ENCODE results near the gene FAM168B. TPM values are rescaled to one million over a fixed set of nuclear protein-coding genes. Genes with fewer than 3 reads are reported as not detected.

Gene FAM168B
- polyA plus RNA-seq, 1 donor (not counting 4 experiments of a cell fraction or from before 2014, with no cell fraction given): 50.8 TPM

DNA sequence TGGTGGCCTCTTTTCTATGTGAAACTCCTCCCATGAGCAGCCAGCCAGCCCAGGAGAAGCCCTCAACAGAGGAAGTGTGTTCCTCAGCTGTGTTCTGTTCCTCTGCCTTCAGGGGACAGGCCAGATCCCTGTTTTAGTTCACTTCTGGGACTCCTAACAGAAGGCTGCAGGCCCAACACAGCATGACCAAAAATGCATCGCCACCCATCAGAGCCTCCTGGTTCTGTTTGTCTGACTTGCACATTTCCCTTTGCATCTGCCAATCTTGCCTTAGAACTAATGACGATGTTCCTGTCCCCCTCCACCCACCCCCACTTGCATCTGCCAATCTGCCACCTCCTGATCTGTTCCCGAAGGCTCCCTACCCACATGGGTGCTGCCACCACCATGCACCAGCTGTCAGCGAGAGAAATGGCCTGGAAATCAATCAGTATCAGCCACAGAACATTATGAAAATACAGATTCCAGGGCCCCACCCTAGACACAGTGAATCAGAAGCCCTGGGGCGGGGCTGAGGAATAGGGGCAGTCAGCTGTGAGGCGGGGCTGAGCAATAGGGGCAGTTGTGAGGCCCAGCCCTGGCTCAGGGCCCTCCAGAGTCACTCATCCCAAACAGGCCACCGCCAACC is 51.0 kb downstream of the FAM168B start:
- dilution Hi-C loops (cut with MboI; ENCODE audit: extremely low pct_ligation_motif_present, low sequenced_read_pairs): no loop called here

GRCh38 chr2:131041402-131042147 is 51.7 kb downstream of the FAM168B start:
- DNase-seq (ENCODE audit: low read depth, low spot score): no peak
- no peak overlapping the region for H3K9ac ChIP-seq (ENCODE audit: control insufficient read depth, extremely low read depth, insufficient read depth, low read length)
- dilution Hi-C loops (cut with MboI; ENCODE audit: extremely low pct_ligation_motif_present, low sequenced_read_pairs): no loop called here
- H3K4me2 ChIP-seq (ENCODE audit: control insufficient read depth, extremely low read depth, insufficient read depth, low read depth, low read length): no peak overlapping the region
- H3K4me1 ChIP-seq (ENCODE audit: control insufficient read depth, extremely low read depth, insufficient read depth, low read length): no peaks in the 10 kb centered on the region
- FAIRE-seq: no peak
- no peak overlapping the region for H3K4me3 ChIP-seq (ENCODE audit: control insufficient read depth in 2 of 3, extremely low read depth in 1 of 3, insufficient read depth in 2 of 3, low read depth in 1 of 3, low read length in 3 of 3)
- peaks cover 14 to 25% of the 10 kb centered on the region in 2 experiments for H3K36me3 ChIP-seq (ENCODE audit: control insufficient read depth in 2 of 2, extremely low read depth in 1 of 2, insufficient read depth in 2 of 2, low read length in 2 of 2)
- no peaks in the 10 kb centered on the region for H4K20me1 ChIP-seq (ENCODE audit: control insufficient read depth, extremely low read depth, insufficient read depth, low read length)
- TF ChIP-seq EZH2 (IDR thresholded peaks at IDR 0.05; ENCODE audit: low read length): no peak
- TF ChIP-seq, protein P1, sequence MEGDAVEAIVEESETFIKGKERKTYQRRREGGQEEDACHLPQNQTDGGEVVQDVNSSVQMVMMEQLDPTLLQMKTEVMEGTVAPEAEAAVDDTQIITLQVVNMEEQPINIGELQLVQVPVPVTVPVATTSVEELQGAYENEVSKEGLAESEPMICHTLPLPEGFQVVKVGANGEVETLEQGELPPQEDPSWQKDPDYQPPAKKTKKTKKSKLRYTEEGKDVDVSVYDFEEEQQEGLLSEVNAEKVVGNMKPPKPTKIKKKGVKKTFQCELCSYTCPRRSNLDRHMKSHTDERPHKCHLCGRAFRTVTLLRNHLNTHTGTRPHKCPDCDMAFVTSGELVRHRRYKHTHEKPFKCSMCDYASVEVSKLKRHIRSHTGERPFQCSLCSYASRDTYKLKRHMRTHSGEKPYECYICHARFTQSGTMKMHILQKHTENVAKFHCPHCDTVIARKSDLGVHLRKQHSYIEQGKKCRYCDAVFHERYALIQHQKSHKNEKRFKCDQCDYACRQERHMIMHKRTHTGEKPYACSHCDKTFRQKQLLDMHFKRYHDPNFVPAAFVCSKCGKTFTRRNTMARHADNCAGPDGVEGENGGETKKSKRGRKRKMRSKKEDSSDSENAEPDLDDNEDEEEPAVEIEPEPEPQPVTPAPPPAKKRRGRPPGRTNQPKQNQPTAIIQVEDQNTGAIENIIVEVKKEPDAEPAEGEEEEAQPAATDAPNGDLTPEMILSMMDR (optimal IDR thresholded peaks at IDR 0.05 in 1 of 3, IDR thresholded peaks at IDR 0.05 in 1 of 3, conservative IDR thresholded peaks at IDR 0.05 in 1 of 3; ENCODE audit: extremely low read depth in 1 of 3, insufficient read depth in 2 of 3, low read length in 3 of 3): no peak
- H3K9me1 ChIP-seq (ENCODE audit: control insufficient read depth, extremely low read depth, insufficient read depth, low read length): no peaks in the 10 kb centered on the region
- no peaks in the 10 kb centered on the region for H3K9me3 ChIP-seq (ENCODE audit: control insufficient read depth, low read depth, low read length)
- H3K27ac ChIP-seq (ENCODE audit: control insufficient read depth, insufficient read depth, low read length): no peak overlapping the region
- no peaks in the 10 kb centered on the region for H3K79me2 ChIP-seq (ENCODE audit: control insufficient read depth, insufficient read depth, low read length)
- H2AFZ ChIP-seq (ENCODE audit: control insufficient read depth, low read length): no peak overlapping the region
- no peaks in the 10 kb centered on the region for H3K27me3 ChIP-seq (ENCODE audit: control insufficient read depth, extremely low read depth, insufficient read depth, low read length)

More for the DNA sequence above, 51.0 kb downstream of the FAM168B start:
- Histone ChIP-seq H3K4me1 (ENCODE audit: control insufficient read depth, extremely low read depth, insufficient read depth, low read length) (no peaks in the 10 kb centered on the region), H3K4me3 (ENCODE audit: control insufficient read depth in 2 of 3, extremely low read depth in 1 of 3, insufficient read depth in 2 of 3, low read depth in 1 of 3, low read length in 3 of 3) (no peak overlapping the region), H3K79me2 (ENCODE audit: control insufficient read depth, insufficient read depth, low read length) (no peaks in the 10 kb centered on the region), H3K36me3 (ENCODE audit: control insufficient read depth in 2 of 2, extremely low read depth in 1 of 2, insufficient read depth in 2 of 2, low read length in 2 of 2) (peaks cover 14 to 28% of the 10 kb centered on the region in 2 experiments), H3K27me3 (ENCODE audit: control insufficient read depth, extremely low read depth, insufficient read depth, low read length) (no peaks in the 10 kb centered on the region), H2AFZ (ENCODE audit: control insufficient read depth, low read length) (no peak overlapping the region), H3K9me1 (ENCODE audit: control insufficient read depth, extremely low read depth, insufficient read depth, low read length) (no peaks in the 10 kb centered on the region), H3K9ac (ENCODE audit: control insufficient read depth, extremely low read depth, insufficient read depth, low read length) (no peak overlapping the region), H3K4me2 (ENCODE audit: control insufficient read depth, extremely low read depth, insufficient read depth, low read depth, low read length) (no peak overlapping the region), H3K9me3 (ENCODE audit: control insufficient read depth, low read depth, low read length) (no peaks in the 10 kb centered on the region), H4K20me1 (ENCODE audit: control insufficient read depth, extremely low read depth, insufficient read depth, low read length) (no peaks in the 10 kb centered on the region), H3K27ac (ENCODE audit: control insufficient read depth, insufficient read depth, low read length) (no peak overlapping the region)
- no peak for DNase-seq (ENCODE audit: low read depth, low spot score)
- FAIRE-seq: no peak
- TF ChIP-seq, protein P1 (optimal IDR thresholded peaks at IDR 0.05 in 1 of 3, IDR thresholded peaks at IDR 0.05 in 1 of 3, conservative IDR thresholded peaks at IDR 0.05 in 1 of 3; ENCODE audit: extremely low read depth in 1 of 3, insufficient read depth in 2 of 3, low read length in 3 of 3): no peak
- TF ChIP-seq EZH2 (IDR thresholded peaks at IDR 0.05; ENCODE audit: low read length): no peak

All from keratinocyte (primary cell).